ENCODE measurements around the gene SLC35F5.

SLC35F5 gene

GRCh38 chr2:113755835-113756354, 547 bp downstream of the SLC35F5 start:
- Histone ChIP-seq H3K4me1 (ENCODE audit: control insufficient read depth in 2 of 2, insufficient read depth in 2 of 2, low read length in 2 of 2) (peaks cover 0 to 9% of the 10 kb centered on the region in 2 donors), H3K9ac (ENCODE audit: low read depth in 1 of 2, low read length in 2 of 2) (peak overlapping the region; percentile 92 to 99)

GRCh38 chr2:113755035-113755834, 1.2 kb downstream of the SLC35F5 start:
- no peaks in the 10 kb centered on the region for H3K9me3 ChIP-seq (ENCODE audit: control insufficient read depth in 2 of 2, low read length in 2 of 2)
- H3K27ac ChIP-seq (ENCODE audit: low read depth in 2 of 2, low read length in 2 of 2), result peak overlapping the region; percentile 97 to 99
- peak overlapping the region; percentile 92 to 99 for H3K9ac ChIP-seq (ENCODE audit: low read depth in 1 of 2, low read length in 2 of 2)
- H3K36me3 ChIP-seq (ENCODE audit: control insufficient read depth in 2 of 2, insufficient read depth in 2 of 2, low read length in 2 of 2), result peaks cover 5 to 7% of the 10 kb centered on the region in 2 donors
- peaks cover 0 to 9% of the 10 kb centered on the region in 2 donors for H3K4me1 ChIP-seq (ENCODE audit: control insufficient read depth in 2 of 2, insufficient read depth in 2 of 2, low read length in 2 of 2)
- H3K4me3 ChIP-seq (ENCODE audit: low read length in 2 of 2), result peak overlapping the region; percentile 80 to 96
- no peaks in the 10 kb centered on the region for H3K27me3 ChIP-seq (ENCODE audit: control insufficient read depth in 2 of 2, insufficient read depth in 2 of 2, low read length in 2 of 2)

More at GRCh38 chr2:113755835-113756354, 547 bp downstream of the SLC35F5 start:
- Histone ChIP-seq H3K27me3 (ENCODE audit: control insufficient read depth in 2 of 2, insufficient read depth in 2 of 2, low read length in 2 of 2) (no peaks in the 10 kb centered on the region), H3K36me3 (ENCODE audit: control insufficient read depth in 2 of 2, insufficient read depth in 2 of 2, low read length in 2 of 2) (peaks cover 0 to under 1% of the 10 kb centered on the region in 2 donors), H3K9me3 (ENCODE audit: control insufficient read depth in 2 of 2, low read length in 2 of 2) (no peaks in the 10 kb centered on the region), H3K4me3 (ENCODE audit: low read length in 2 of 2) (peak overlapping the region; percentile 80 to 96), H3K27ac (ENCODE audit: low read depth in 2 of 2, low read length in 2 of 2) (peak overlapping the region; percentile 97 to 99)

- Histone ChIP-seq H3K4me1 (ENCODE audit: control insufficient read depth in 2 of 2, insufficient read depth in 2 of 2, low read length in 2 of 2) (peaks cover 0 to 9% of the 10 kb centered on the region in 2 donors), H3K4me3 (ENCODE audit: low read length in 2 of 2) (no peak overlapping the region), H3K27me3 (ENCODE audit: control insufficient read depth in 2 of 2, insufficient read depth in 2 of 2, low read length in 2 of 2) (no peaks in the 10 kb centered on the region), H3K9ac (ENCODE audit: low read depth in 1 of 2, low read length in 2 of 2) (no peak overlapping the region), H3K27ac (ENCODE audit: low read depth in 2 of 2, low read length in 2 of 2) (no peak overlapping the region), H3K9me3 (ENCODE audit: control insufficient read depth in 2 of 2, low read length in 2 of 2) (no peaks in the 10 kb centered on the region), H3K36me3 (ENCODE audit: control insufficient read depth in 2 of 2, insufficient read depth in 2 of 2, low read length in 2 of 2) (peaks cover 9 to 10% of the 10 kb centered on the region in 2 donors)
Measured at GRCh38 chr2:113754160-113754559, 2.3 kb downstream of the SLC35F5 start.

- no peaks in the 10 kb centered on the region for H3K9me3 ChIP-seq (ENCODE audit: control insufficient read depth in 2 of 2, low read length in 2 of 2)
- no peak overlapping the region for H3K9ac ChIP-seq (ENCODE audit: low read depth in 1 of 2, low read length in 2 of 2)
- H3K4me1 ChIP-seq (ENCODE audit: control insufficient read depth in 2 of 2, insufficient read depth in 2 of 2, low read length in 2 of 2), result peaks cover 0 to 9% of the 10 kb centered on the region in 2 donors
- no peak overlapping the region for H3K4me3 ChIP-seq (ENCODE audit: low read length in 2 of 2)
- no peak overlapping the region for H3K27ac ChIP-seq (ENCODE audit: low read depth in 2 of 2, low read length in 2 of 2)
- no peaks in the 10 kb centered on the region for H3K27me3 ChIP-seq (ENCODE audit: control insufficient read depth in 2 of 2, insufficient read depth in 2 of 2, low read length in 2 of 2)
- H3K36me3 ChIP-seq (ENCODE audit: control insufficient read depth in 2 of 2, insufficient read depth in 2 of 2, low read length in 2 of 2), result peaks cover 17 to 25% of the 10 kb centered on the region in 2 donors
Measured at GRCh38 chr2:113750385-113750784, 6.1 kb downstream of the SLC35F5 start.

- Histone ChIP-seq H3K9me3 (ENCODE audit: control insufficient read depth in 2 of 2, low read length in 2 of 2) (no peaks in the 10 kb centered on the region), H3K4me3 (ENCODE audit: low read length in 2 of 2) (no peak overlapping the region), H3K9ac (ENCODE audit: low read depth in 1 of 2, low read length in 2 of 2) (no peak overlapping the region), H3K27me3 (ENCODE audit: control insufficient read depth in 2 of 2, insufficient read depth in 2 of 2, low read length in 2 of 2) (no peaks in the 10 kb centered on the region), H3K27ac (ENCODE audit: low read depth in 2 of 2, low read length in 2 of 2) (no peak overlapping the region), H3K4me1 (ENCODE audit: control insufficient read depth in 2 of 2, insufficient read depth in 2 of 2, low read length in 2 of 2) (no peaks in the 10 kb centered on the region), H3K36me3 (ENCODE audit: control insufficient read depth in 2 of 2, insufficient read depth in 2 of 2, low read length in 2 of 2) (peaks cover 46 to 60% of the 10 kb centered on the region in 2 donors)
Measured at GRCh38 chr2:113741091-113741490, 15.4 kb downstream of the SLC35F5 start.

GRCh38 chr2:113739849-113740248, 16.6 kb downstream of the SLC35F5 start:
- H3K9me3 ChIP-seq (ENCODE audit: control insufficient read depth in 2 of 2, low read length in 2 of 2), result no peaks in the 10 kb centered on the region
- H3K27ac ChIP-seq (ENCODE audit: low read depth in 2 of 2, low read length in 2 of 2), result no peak overlapping the region
- no peak overlapping the region for H3K4me3 ChIP-seq (ENCODE audit: low read length in 2 of 2)
- H3K27me3 ChIP-seq (ENCODE audit: control insufficient read depth in 2 of 2, insufficient read depth in 2 of 2, low read length in 2 of 2), result no peaks in the 10 kb centered on the region
- no peak overlapping the region for H3K9ac ChIP-seq (ENCODE audit: low read depth in 1 of 2, low read length in 2 of 2)
- no peaks in the 10 kb centered on the region for H3K4me1 ChIP-seq (ENCODE audit: control insufficient read depth in 2 of 2, insufficient read depth in 2 of 2, low read length in 2 of 2)
- H3K36me3 ChIP-seq (ENCODE audit: control insufficient read depth in 2 of 2, insufficient read depth in 2 of 2, low read length in 2 of 2), result peaks cover 38 to 51% of the 10 kb centered on the region in 2 donors

- no peak overlapping the region for H3K4me3 ChIP-seq (ENCODE audit: low read length in 2 of 2)
- peaks cover 18 to 25% of the 10 kb centered on the region in 2 donors for H3K36me3 ChIP-seq (ENCODE audit: control insufficient read depth in 2 of 2, insufficient read depth in 2 of 2, low read length in 2 of 2)
- no peak overlapping the region for H3K27ac ChIP-seq (ENCODE audit: low read depth in 2 of 2, low read length in 2 of 2)
- no peaks in the 10 kb centered on the region for H3K27me3 ChIP-seq (ENCODE audit: control insufficient read depth in 2 of 2, insufficient read depth in 2 of 2, low read length in 2 of 2)
- no peaks in the 10 kb centered on the region for H3K9me3 ChIP-seq (ENCODE audit: control insufficient read depth in 2 of 2, low read length in 2 of 2)
- H3K4me1 ChIP-seq (ENCODE audit: control insufficient read depth in 2 of 2, insufficient read depth in 2 of 2, low read length in 2 of 2), result no peaks in the 10 kb centered on the region
- H3K9ac ChIP-seq (ENCODE audit: low read depth in 1 of 2, low read length in 2 of 2), result no peak overlapping the region
Measured at GRCh38 chr2:113734185-113734584, 22.3 kb downstream of the SLC35F5 start.

- Histone ChIP-seq H3K27ac (ENCODE audit: low read depth in 2 of 2, low read length in 2 of 2) (no peak overlapping the region), H3K4me1 (ENCODE audit: control insufficient read depth in 2 of 2, insufficient read depth in 2 of 2, low read length in 2 of 2) (no peaks in the 10 kb centered on the region), H3K4me3 (ENCODE audit: low read length in 2 of 2) (no peak overlapping the region), H3K27me3 (ENCODE audit: control insufficient read depth in 2 of 2, insufficient read depth in 2 of 2, low read length in 2 of 2) (no peaks in the 10 kb centered on the region), H3K36me3 (ENCODE audit: control insufficient read depth in 2 of 2, insufficient read depth in 2 of 2, low read length in 2 of 2) (peaks cover 13 to 22% of the 10 kb centered on the region in 2 donors), H3K9ac (ENCODE audit: low read depth in 1 of 2, low read length in 2 of 2) (no peak overlapping the region), H3K9me3 (ENCODE audit: control insufficient read depth in 2 of 2, low read length in 2 of 2) (no peaks in the 10 kb centered on the region)
Measured at GRCh38 chr2:113724010-113724409, 32.4 kb downstream of the SLC35F5 start.

- H3K27ac ChIP-seq (ENCODE audit: low read depth in 2 of 2, low read length in 2 of 2), result no peak overlapping the region
- H3K4me3 ChIP-seq (ENCODE audit: low read length in 2 of 2), result no peak overlapping the region
- no peak overlapping the region for H3K9ac ChIP-seq (ENCODE audit: low read depth in 1 of 2, low read length in 2 of 2)
- no peaks in the 10 kb centered on the region for H3K27me3 ChIP-seq (ENCODE audit: control insufficient read depth in 2 of 2, insufficient read depth in 2 of 2, low read length in 2 of 2)
- peaks cover 13 to 16% of the 10 kb centered on the region in 2 donors for H3K36me3 ChIP-seq (ENCODE audit: control insufficient read depth in 2 of 2, insufficient read depth in 2 of 2, low read length in 2 of 2)
- no peaks in the 10 kb centered on the region for H3K9me3 ChIP-seq (ENCODE audit: control insufficient read depth in 2 of 2, low read length in 2 of 2)
- H3K4me1 ChIP-seq (ENCODE audit: control insufficient read depth in 2 of 2, insufficient read depth in 2 of 2, low read length in 2 of 2), result no peaks in the 10 kb centered on the region
Measured at GRCh38 chr2:113723411-113723810, 33.0 kb downstream of the SLC35F5 start.

GRCh38 chr2:113720167-113720566, 36.3 kb downstream of the SLC35F5 start:
- no peaks in the 10 kb centered on the region for H3K4me1 ChIP-seq (ENCODE audit: control insufficient read depth in 2 of 2, insufficient read depth in 2 of 2, low read length in 2 of 2)

More at GRCh38 chr2:113720167-113720566, 36.3 kb downstream of the SLC35F5 start:
- H3K9me3 ChIP-seq (ENCODE audit: control insufficient read depth in 2 of 2, low read length in 2 of 2), result no peaks in the 10 kb centered on the region
- H3K4me3 ChIP-seq (ENCODE audit: low read length in 2 of 2), result no peak overlapping the region
- H3K27ac ChIP-seq (ENCODE audit: low read depth in 2 of 2, low read length in 2 of 2), result no peak overlapping the region
- peaks cover 16 to 31% of the 10 kb centered on the region in 2 donors for H3K36me3 ChIP-seq (ENCODE audit: control insufficient read depth in 2 of 2, insufficient read depth in 2 of 2, low read length in 2 of 2)
- no peak overlapping the region for H3K9ac ChIP-seq (ENCODE audit: low read depth in 1 of 2, low read length in 2 of 2)
- H3K27me3 ChIP-seq (ENCODE audit: control insufficient read depth in 2 of 2, insufficient read depth in 2 of 2, low read length in 2 of 2), result no peaks in the 10 kb centered on the region
